Stimulated activated CD8-positive, alpha-beta memory T cell treated with anti-CD3 and anti-CD28 coated beads, Interleukin-7, amount 100 ng/mL, for 48 hours (primary cell): ENCODE results near the gene C3AR1.
"Not testable (repeated sequence)": the region's sequence is repeated elsewhere in the genome, so short reads cannot be mapped to it uniquely, and the experiment has no call there.

ENCODE experiments used
- DNase-seq, 2 donors: peaks; one replicate each; pipeline ENCODE4 v3.0.0-alpha.2; 2020; ENCODE audit warnings: low read depth in 1 of 2; ENCODE audit errors: extremely low read depth in 1 of 2

C3AR1 gene

GRCh38 chr12:8031017-8031416 is 35.1 kb downstream of the C3AR1 start:
- DNase-seq = not testable (repeated sequence)

- DNase-seq = no peak
These were observed 36.0 kb downstream of the C3AR1 start for GRCh38 chr12:8030189-8030588.

- DNase-seq = no peak
These were observed 37.9 kb downstream of the C3AR1 start for GRCh38 chr12:8028267-8028666.

- no peak for DNase-seq
These were observed 38.3 kb downstream of the C3AR1 start for GRCh38 chr12:8027856-8028255.

GRCh38 chr12:8026291-8026900 is 39.8 kb downstream of the C3AR1 start:
- peak; percentile 80 to 96 for DNase-seq

GRCh38 chr12:8018666-8019581 is 47.2 kb downstream of the C3AR1 start:
- DNase-seq = no peak

GRCh38 chr12:8018213-8018612 is 47.9 kb downstream of the C3AR1 start:
- DNase-seq = not testable (repeated sequence)

- no peak for DNase-seq
These were observed 51.3 kb downstream of the C3AR1 start for GRCh38 chr12:8014836-8015235.

- no peak for DNase-seq
These were observed 53.4 kb downstream of the C3AR1 start for GRCh38 chr12:8012651-8013309.

- DNase-seq = no peak
These were observed 54.8 kb downstream of the C3AR1 start for GRCh38 chr12:8011331-8011730.
